Upper lobe of left lung (tissue), 4 donors: ENCODE results near the gene BAG5.

Experiments used
- CTCF ChIP-seq, 6 experiments: fragments of 450-650 bp in 4 of 6; fragments of 200-600 bp in 2 of 6; sonication (generic) in 2 of 6; IDR thresholded peaks; one replicate each; pipeline ENCODE4 v1.5.1; 2016 to 2019; ENCODE audit warnings: antibody characterized with exemption in 6 of 6
- EP300 ChIP-seq, 4 donors: sonication (generic); formaldehyde crosslinking; IDR thresholded peaks; one replicate each; pipeline ENCODE4 v1.5.1; 2017; ENCODE audit warnings: antibody characterized with exemption in 4 of 4, control low read depth in 2 of 4

- TF ChIP-seq EP300 (IDR thresholded peaks at IDR 0.05): no peak
- no peak for TF ChIP-seq CTCF (IDR thresholded peaks at IDR 0.05)
These were observed 6.5 kb upstream of the BAG5 start for GRCh38 chr14:103568952-103569351.
